ENCODE data around the gene POU3F3.

The POU3F3 gene

DNA sequence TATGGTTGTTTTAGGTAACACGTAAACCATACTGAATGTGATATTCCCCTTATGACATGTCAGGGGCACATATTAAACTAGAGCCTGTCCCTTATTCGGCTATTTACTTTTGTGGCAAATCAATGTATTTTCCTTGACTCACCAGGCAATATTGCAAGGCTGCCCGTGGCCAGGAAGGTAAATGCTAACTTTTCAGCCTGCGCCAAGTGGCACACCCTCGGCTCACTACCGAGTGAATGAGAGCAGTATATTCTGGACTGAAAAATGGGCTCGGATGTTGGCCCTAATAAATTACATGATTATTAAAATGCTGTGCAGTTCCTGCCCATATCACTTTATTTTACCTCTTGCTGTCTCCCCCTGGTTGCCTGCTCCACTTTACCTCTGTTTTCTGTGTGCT lies 46.7 kb downstream of the POU3F3 start:
- no peak overlapping the region for H3K27ac ChIP-seq
- H3K27me3 ChIP-seq: peaks cover 0 to 8% of the 10 kb centered on the region in 2 donors
- no peak overlapping the region for H3K4me3 ChIP-seq
- intact Hi-C loops (cut with DNase I; ENCODE audit: low total_unique reads): no loop called here
- no peaks in the 10 kb centered on the region for H3K4me1 ChIP-seq
- H3K9me3 ChIP-seq: no peaks in the 10 kb centered on the region
- H3K36me3 ChIP-seq: no peaks in the 10 kb centered on the region
- TF ChIP-seq, protein P1, sequence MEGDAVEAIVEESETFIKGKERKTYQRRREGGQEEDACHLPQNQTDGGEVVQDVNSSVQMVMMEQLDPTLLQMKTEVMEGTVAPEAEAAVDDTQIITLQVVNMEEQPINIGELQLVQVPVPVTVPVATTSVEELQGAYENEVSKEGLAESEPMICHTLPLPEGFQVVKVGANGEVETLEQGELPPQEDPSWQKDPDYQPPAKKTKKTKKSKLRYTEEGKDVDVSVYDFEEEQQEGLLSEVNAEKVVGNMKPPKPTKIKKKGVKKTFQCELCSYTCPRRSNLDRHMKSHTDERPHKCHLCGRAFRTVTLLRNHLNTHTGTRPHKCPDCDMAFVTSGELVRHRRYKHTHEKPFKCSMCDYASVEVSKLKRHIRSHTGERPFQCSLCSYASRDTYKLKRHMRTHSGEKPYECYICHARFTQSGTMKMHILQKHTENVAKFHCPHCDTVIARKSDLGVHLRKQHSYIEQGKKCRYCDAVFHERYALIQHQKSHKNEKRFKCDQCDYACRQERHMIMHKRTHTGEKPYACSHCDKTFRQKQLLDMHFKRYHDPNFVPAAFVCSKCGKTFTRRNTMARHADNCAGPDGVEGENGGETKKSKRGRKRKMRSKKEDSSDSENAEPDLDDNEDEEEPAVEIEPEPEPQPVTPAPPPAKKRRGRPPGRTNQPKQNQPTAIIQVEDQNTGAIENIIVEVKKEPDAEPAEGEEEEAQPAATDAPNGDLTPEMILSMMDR (IDR thresholded peaks at IDR 0.05): no peak
- DNase-seq: no peak

DNA sequence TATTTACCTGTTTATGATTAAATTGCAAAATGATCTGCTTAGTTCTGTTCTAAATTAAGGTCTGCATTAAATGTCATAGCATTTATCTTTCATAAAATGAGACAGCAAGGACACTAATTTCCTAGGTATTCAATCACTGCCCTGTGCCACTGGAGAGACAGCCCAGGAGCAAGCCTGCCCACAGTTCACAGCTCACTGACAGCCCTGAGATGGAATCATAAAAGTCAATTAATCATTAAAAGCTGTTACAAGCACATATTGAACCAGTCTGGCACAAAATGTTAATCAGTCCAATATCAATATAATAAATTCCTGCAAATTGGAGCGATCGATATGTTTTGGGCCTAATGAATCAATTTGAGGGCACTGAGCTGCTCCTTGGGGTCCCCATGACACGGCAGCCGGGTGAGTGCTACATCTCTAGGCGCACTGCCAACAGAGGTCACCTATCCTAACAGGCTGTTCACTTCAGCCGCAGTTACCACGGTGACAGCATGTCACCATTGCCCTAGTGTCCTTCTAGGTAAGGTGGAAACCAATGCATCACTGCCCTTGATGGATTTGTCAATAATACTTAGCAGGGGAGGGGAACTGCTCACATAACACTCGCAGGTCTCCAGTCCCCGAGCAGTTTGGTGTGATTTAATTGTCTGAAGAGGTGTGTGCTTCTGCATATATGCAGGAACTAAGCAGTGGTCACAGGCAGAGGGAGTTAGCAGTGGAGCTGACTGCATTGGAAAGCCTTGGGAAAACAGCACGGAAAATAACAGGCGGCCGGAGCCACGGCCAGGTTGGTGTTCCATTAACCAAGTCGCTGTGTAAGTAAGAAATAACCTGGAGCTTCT lies 47.3 kb downstream of the POU3F3 start:
- no peak overlapping the region for H3K4me3 ChIP-seq
- intact Hi-C loops (cut with DNase I; ENCODE audit: low total_unique reads): no loop called here
- H3K36me3 ChIP-seq: no peaks in the 10 kb centered on the region
- H3K9me3 ChIP-seq: no peaks in the 10 kb centered on the region
- DNase-seq: no peak
- H3K4me1 ChIP-seq: no peaks in the 10 kb centered on the region
- H3K27ac ChIP-seq: no peak overlapping the region
- H3K27me3 ChIP-seq: peaks cover 0 to 6% of the 10 kb centered on the region in 2 donors
- TF ChIP-seq, protein P1 (IDR thresholded peaks at IDR 0.05): no peak

DNA sequence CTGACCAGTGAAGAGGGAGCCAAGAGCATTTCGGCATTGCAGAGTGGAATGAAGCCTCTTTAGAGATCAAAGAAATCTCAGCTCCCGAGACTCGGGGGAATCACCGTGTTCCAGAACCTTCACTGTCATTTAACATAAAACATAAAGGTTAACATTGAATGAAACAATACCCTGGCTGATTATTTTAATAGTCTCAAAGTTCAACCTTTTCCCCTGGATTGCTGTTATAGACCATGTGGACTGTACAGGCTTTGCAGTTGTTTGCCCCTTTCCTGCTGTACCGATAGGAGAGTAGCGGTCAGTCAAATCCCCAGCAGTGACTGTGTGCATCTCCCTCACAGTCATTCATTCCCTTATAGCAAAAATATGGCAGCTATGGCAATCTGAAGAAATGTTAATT lies 48.4 kb downstream of the POU3F3 start:
- H3K27ac ChIP-seq: no peak overlapping the region
- no peaks in the 10 kb centered on the region for H3K9me3 ChIP-seq
- intact Hi-C loops (cut with DNase I; ENCODE audit: low total_unique reads): no loop called here
- DNase-seq: no peak
- H3K36me3 ChIP-seq: no peaks in the 10 kb centered on the region
- no peak overlapping the region for H3K4me3 ChIP-seq
- TF ChIP-seq, protein P1 (IDR thresholded peaks at IDR 0.05): no peak
- H3K27me3 ChIP-seq: peaks cover 0 to 6% of the 10 kb centered on the region in 2 donors
- H3K4me1 ChIP-seq: no peaks in the 10 kb centered on the region

All from tibial artery (tissue), 4 donors.